K562 (cell line): Measurements from ENCODE around the gene PSME1.

Experiments
- JUND ChIP-seq, 2 experiments: IDR thresholded peaks; 2 replicates in 1 of 2; 3 replicates in 1 of 2; pipeline ENCODE4 v1.6.1; 2011; ENCODE audit warnings: borderline replicate concordance in 2 of 2, low read depth in 2 of 2, low read length in 2 of 2, improper control_type of control experiment in 1 of 2, missing biosample characterization in 1 of 2, missing genetic modification characterization in 1 of 2, missing genetic modification reagents in 1 of 2
- KLF6 ChIP-seq: fragments of 250-450 bp; sonication (Bioruptor Pico); IDR thresholded peaks from 2 replicates; pipeline ENCODE4 v1.4.0; 2020; ENCODE audit warnings: mild to moderate bottlenecking, moderate library complexity, borderline replicate concordance
- TF ChIP-seq, protein P1 (sequence below), 3 experiments: IDR thresholded peaks in 2 of 3; conservative IDR thresholded peaks in 1 of 3; 2 replicates each; pipeline ENCODE4 v1.5.1; 2011 to 2012; ENCODE audit warnings: low read length in 3 of 3, mild to moderate bottlenecking in 3 of 3, control low read depth in 2 of 3, improper control_type of control experiment in 1 of 3, inconsistent platforms in 1 of 3, low read depth in 1 of 3, mixed read lengths in 1 of 3, moderate library complexity in 1 of 3; ENCODE audit not compliant: insufficient read depth in 2 of 3

DNA sequence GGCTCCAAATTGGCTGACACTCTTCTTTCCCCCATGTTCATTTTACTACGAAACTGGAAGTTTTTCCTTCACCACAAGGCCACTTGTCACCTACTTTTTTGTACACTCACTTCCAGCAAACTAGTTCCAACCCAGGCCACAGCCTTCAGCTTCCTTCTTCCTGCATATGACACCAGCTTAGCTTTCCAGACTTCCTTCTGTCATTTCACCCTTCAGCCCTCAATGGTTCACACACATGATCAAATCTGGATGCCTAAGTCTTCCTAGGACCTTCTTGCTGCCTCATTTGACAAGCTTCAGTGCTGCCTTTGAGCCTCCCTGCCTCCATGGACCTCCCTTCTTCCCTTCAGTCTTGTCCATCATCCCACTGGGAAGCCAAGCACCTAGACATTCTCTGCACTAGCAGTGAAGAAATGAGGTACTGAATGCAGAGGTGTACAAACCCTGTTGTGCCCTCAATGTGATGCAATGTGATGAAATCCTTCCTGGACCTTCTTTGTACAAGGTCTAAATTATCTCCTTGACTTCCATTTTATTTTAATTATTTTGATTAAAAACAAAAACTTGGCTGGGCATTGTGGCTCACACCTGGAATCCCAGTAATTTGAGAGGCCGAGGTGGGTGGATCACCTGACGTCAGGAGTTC is 31.6 kb downstream of the PSME1 start:
- TF ChIP-seq, protein P1, sequence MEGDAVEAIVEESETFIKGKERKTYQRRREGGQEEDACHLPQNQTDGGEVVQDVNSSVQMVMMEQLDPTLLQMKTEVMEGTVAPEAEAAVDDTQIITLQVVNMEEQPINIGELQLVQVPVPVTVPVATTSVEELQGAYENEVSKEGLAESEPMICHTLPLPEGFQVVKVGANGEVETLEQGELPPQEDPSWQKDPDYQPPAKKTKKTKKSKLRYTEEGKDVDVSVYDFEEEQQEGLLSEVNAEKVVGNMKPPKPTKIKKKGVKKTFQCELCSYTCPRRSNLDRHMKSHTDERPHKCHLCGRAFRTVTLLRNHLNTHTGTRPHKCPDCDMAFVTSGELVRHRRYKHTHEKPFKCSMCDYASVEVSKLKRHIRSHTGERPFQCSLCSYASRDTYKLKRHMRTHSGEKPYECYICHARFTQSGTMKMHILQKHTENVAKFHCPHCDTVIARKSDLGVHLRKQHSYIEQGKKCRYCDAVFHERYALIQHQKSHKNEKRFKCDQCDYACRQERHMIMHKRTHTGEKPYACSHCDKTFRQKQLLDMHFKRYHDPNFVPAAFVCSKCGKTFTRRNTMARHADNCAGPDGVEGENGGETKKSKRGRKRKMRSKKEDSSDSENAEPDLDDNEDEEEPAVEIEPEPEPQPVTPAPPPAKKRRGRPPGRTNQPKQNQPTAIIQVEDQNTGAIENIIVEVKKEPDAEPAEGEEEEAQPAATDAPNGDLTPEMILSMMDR (IDR thresholded peaks at IDR 0.05 in 2 of 3, conservative IDR thresholded peaks at IDR 0.05 in 1 of 3; ENCODE audit: insufficient read depth in 2 of 3, low read depth in 1 of 3, low read length in 3 of 3) = no peak
- TF ChIP-seq JUND (IDR thresholded peaks at IDR 0.05; ENCODE audit: borderline replicate concordance, low read depth, low read length) (no peak), JUND (tag; IDR thresholded peaks at IDR 0.05; ENCODE audit: borderline replicate concordance, low read depth, low read length) (no peak), KLF6 (no peak)
